GM19324 (cell line): Measurements from ENCODE around the gene MARK3.

Source experiments
- ATAC-seq: cut with Tn5 transposase; IDR thresholded peaks from one replicate; pipeline ENCODE4 v1.9.1; 2021; ENCODE audit warnings: mild to moderate bottlenecking, moderate library complexity; ENCODE audit not compliant: unreplicated experiment, low FRiP score

MARK3 gene

DNA sequence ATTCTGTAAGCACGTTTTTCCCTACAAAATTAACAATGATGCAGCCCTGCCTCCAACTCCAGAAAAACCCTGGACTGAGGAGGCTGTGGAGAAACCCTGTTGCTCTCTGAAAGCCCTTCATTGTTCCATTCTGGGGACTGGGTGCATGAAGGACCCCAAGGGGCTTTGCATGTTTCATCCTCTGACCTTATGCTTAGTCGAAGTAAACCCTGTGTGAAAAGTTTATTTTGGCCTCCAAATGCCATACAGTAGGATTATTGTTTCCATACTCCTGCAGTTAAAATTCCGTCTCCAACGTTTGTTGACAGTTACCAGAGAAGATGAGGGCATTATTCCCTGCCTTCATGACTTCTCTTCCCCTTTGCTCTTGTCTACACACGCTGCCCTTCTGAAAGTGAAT is 91.4 kb downstream of the MARK3 start:
- no peak for ATAC-seq

DNA sequence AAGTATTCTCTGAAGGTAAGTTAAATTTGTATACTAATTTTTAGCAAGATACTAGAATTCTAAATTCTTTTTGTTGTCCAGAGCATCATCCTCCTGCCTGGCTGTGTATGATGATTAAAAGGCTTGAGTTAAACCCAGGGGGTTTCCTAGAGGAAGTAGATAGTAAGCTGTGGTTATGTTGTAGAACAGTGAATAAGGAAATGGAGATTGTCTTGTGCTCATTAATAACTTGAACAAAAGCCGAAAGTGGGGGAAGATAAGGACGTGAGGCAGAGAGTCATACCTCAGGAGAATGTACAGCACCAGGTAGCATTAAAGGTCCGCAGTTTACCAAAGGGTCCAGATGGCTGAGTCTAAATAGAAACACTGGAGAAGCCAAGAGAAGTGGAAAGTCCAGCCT is 95.4 kb downstream of the MARK3 start:
- no peak for ATAC-seq

DNA sequence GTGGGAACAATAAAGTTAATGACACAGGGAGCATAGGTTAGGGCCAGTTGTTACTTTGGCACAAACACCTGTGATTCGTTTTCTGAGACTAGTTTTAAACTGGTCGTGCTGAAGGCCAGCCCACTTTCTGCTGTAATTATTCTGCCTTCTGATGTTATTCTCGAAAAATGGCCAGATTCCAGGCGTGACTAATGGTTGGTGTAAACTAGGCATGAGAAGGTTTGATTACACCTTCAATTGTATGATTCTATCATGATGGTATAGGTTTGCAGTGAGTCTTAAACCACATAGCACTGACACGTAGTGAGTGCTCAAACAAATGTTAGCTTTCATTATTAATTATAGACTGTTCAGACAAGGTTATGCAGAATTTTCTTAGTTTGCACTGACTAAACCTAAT is 98.4 kb downstream of the MARK3 start:
- ATAC-seq = no peak

DNA sequence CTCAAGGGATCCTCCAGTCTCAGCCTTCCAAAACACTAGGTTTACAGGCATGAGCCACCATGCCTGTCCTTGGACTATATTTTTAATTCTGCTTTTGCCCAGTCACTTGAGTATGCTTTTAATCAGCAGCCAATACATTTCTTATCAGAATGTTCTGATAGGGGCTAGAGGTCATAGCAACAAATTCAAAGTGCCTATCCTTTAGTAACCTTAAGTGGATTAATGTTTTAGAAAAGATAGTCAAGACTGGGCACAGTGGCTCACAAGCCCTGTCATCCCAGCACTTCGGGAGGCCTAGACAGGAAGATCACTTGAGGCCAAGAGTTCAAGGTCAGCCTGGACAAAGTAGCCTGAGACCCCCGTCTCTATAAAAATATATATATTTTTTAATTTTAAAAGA is 100.3 kb downstream of the MARK3 start:
- ATAC-seq = no peak

DNA sequence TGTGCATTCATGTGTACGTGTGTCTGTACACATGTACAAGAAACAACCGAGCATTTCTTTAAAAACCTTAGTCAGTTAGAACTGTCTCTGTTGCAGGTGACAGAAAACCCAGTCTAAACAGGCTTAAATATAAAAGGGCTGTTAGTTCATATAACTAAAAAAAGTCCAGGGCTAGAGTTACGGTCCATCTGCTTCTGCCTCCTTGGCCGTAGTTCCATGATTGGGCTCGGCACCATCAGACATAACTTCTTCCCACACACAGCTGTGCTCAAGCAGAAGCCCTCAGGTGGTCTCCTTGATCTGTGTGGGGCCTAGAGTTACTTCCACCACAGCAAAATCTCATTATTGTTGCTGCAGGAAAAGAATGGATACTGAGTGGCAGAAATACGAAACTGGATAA is 102.9 kb downstream of the MARK3 start:
- no peak for ATAC-seq

GRCh38 chr14:103488960-103489359 is 103.7 kb downstream of the MARK3 start:
- ATAC-seq = no peak

DNA sequence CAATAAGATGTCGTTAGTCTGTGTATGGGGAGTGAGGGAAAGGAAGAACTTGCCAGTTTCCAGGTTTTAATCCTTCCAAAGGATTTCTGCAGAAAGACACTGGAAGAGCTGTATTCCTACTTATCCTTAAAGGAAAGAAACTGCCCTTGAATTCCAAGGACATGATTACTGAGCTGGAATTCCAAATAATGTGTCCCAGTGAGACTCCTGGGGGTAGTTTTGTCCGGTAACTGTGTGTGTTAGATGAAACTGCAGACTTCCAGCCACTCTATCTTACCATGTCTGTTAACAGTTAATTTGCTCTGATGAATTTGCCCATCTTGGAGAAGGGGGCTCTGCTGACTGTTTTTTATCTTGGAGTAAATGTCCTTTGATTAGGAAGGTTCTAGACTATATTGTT is 104.4 kb downstream of the MARK3 start:
- ATAC-seq = no peak

- ATAC-seq = no peak
Observed at GRCh38 chr14:103491691-103492090, 106.5 kb downstream of the MARK3 start.

DNA sequence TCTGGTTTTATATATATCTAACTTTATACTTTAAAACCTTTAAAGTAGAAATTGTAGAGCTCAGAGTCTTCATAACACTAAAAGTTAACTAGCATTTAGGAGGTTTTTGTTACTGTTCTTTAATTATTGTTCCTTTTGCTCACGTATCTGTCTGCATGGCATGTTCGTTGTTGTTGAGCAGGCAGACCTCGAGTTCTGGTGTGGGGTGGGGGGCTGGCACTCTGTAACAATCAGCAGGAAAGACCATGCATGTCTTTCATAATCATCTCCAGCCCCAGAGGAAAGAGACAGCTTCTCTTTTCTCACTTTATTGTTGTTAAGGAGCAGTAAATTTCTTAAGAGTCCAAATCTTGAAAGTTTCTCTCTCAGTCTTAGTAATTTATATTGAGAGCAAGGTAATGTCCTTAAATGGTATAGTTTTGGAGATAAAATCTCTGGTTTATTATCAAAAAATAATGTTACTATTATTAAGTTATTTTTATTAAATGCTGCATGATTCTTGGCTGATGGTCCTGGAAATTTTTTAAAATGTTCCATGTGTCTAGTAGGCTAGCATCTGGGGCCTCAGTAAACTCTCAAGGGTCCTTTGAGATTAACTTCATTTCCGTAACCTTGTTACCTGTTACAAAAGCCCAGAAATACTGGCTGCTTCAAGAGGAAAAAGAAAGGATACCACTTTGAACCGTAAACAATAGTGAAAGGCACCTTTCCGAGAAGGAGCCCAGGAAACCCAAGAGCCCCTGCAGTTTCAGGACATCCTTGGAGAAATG is 107.1 kb downstream of the MARK3 start:
- no peak for ATAC-seq

- no peak for ATAC-seq
Observed at GRCh38 chr14:103495854-103496253, 110.6 kb downstream of the MARK3 start.

DNA sequence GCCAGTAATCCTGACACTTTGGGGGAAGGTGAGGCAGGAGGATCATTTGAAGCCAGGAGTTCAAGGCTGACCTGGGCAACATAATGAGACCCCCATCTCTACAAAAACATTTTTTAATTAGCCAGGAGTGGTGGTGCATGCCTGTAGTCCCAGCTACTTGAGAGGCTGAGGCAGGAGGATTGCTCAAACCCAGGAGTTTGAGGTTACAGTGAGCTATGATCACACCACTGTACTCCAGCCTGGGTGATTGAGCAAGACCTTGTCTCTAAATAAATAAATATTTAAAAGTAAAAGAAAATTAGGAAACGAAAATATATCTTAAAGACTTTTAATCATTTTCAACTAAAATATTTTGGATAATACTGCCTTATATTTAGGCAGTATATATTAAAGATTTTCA is 111.6 kb downstream of the MARK3 start:
- no peak for ATAC-seq

- ATAC-seq = no peak
Observed at GRCh38 chr14:103499709-103500108, 114.5 kb downstream of the MARK3 start.

DNA sequence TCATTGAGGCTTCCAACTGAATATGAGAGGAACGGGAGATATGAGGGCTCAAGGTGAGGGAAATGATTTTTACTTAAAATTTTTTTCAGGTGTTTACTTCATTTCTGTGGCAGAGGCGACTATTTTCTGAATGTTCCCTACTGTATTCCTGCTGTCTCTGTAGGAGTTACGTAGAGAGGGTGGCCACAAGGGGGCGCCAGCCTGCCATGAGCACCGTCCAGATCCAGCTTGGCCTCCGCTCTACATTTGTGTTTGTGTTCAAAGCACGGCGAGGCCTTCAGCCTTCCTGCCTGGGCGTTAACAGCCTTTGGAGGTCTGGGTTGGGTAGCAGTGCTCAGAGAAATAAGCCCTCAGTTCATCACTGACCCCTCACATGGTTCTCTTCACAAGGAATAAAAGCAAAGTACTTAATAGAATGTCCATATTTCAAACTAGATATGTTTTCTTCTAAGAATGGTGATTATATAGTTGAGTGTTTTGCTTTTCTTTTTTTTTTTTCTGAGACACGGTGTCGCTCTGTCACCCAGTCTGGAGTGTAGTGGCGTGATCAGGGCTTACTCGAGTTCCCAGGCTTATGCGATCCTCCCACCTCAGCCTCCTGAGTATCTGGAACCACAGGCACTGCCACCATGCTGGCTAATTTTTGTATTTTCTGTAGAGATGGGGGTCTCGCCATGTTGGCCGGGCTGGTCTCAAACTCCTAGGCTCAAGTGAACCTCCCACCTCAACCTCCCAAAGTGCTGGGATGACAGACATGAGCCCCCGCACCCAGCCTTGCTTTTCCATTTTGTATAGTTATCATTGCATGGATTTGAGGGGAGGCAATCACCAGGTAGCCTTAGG is 115.2 kb downstream of the MARK3 start:
- ATAC-seq = no peak

GRCh38 chr14:103501041-103501870 is 116.0 kb downstream of the MARK3 start:
- no peak for ATAC-seq

GRCh38 chr14:103501921-103502669 is 116.9 kb downstream of the MARK3 start:
- ATAC-seq = no peak

GRCh38 chr14:103502877-103503276 is 117.7 kb downstream of the MARK3 start:
- ATAC-seq = no peak

GRCh38 chr14:103503296-103503695 is 118.1 kb downstream of the MARK3 start:
- ATAC-seq = no peak

DNA sequence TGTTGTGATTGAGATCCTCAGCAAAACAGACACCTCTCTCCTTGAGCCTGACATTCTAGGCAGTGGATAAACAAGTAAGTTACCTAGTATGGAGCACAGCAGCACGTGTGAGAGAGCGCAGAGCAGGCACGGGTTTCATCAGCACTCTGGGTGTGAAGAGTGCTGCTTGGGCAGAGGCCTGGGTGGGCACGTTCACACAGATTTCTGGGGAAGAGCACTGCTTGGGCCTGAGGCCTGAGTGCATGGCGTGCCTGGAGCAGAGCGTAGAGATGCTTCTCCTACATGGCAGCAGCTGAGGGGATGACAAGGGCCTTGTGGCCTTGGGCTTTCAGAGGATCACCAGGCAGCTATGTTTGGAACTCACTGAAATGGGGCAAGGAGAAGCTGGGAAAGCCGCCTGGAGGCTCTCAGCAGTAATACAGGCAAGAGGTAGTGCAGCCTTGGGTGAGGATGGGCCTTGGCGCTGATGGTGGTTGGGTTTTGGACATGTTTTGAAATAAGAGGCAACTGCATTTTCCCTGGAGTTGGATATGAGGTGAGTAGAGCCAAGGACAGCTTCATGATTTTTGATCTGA is 119.9 kb downstream of the MARK3 start:
- ATAC-seq = no peak

DNA sequence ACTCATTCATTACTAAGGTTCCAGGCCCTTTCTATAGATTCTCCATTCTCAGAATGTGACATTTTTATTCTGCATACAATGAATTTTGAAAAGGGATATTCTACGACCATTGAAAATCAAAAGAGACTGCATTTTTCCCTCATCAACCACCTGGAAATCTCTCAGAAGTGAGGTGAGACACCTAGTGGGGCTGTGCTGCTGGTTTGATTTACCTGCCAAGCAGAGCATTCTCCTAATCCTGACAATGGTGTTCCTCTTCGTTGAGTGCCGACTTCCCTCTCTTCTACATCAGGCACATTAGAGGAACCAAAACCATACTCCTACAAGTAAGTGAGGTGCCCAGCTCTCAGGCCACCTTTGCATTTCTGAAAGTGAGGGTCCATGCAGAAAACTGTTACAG is 122.5 kb downstream of the MARK3 start:
- no peak for ATAC-seq
